Hepatocyte (in vitro differentiated cells): Measurements from ENCODE around the gene GNS.

Experiments used
- EZH2 ChIP-seq: fragments of 200-600 bp; sonication (generic); IDR thresholded peaks from 2 replicates; pipeline ENCODE4 v1.6.1; 2016; ENCODE audit warnings: antibody characterized with exemption, mild to moderate bottlenecking, borderline replicate concordance
- EZH2phosphoT487 ChIP-seq: fragments of 200-600 bp; sonication (generic); IDR thresholded peaks from one replicate; pipeline ENCODE4 v1.6.1; 2018; ENCODE audit warnings: antibody characterized with exemption, mild to moderate bottlenecking, low read depth, moderate library complexity; ENCODE audit not compliant: unreplicated experiment, severe bottlenecking
- TF ChIP-seq, protein P1 (sequence below): fragments of 200-600 bp; sonication (generic); IDR thresholded peaks from 2 replicates; pipeline ENCODE4 v1.5.1; 2016; ENCODE audit warnings: antibody characterized with exemption, mild to moderate bottlenecking; ENCODE audit not compliant: poor library complexity

DNA sequence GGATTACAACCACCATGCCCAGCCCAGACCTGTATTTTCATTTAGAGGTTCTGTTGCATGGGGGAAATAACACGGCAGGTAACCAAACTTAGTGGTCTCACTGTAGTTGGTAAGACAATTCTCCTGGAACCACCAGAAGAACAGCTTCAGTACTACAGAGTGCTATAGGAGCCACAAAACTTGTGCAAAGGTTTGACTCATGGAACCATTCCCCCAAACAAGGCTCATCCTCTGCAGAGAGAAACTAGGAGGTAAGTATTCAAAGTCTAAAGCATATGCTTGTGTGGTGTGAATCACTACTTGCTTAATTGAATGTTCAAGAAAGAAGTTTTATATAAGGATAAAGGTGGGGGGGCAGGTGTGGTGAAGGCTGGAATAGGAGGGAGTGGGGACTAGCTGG, 58.7 kb downstream of the GNS start:
- TF ChIP-seq EZH2 = no peak
- TF ChIP-seq, protein P1, sequence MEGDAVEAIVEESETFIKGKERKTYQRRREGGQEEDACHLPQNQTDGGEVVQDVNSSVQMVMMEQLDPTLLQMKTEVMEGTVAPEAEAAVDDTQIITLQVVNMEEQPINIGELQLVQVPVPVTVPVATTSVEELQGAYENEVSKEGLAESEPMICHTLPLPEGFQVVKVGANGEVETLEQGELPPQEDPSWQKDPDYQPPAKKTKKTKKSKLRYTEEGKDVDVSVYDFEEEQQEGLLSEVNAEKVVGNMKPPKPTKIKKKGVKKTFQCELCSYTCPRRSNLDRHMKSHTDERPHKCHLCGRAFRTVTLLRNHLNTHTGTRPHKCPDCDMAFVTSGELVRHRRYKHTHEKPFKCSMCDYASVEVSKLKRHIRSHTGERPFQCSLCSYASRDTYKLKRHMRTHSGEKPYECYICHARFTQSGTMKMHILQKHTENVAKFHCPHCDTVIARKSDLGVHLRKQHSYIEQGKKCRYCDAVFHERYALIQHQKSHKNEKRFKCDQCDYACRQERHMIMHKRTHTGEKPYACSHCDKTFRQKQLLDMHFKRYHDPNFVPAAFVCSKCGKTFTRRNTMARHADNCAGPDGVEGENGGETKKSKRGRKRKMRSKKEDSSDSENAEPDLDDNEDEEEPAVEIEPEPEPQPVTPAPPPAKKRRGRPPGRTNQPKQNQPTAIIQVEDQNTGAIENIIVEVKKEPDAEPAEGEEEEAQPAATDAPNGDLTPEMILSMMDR = no peak
- TF ChIP-seq EZH2phosphoT487 = no peak
